Skeletal muscle satellite cell (primary cell): ENCODE data around the gene NEU1.

Source experiments
- H3K27me3 ChIP-seq: 2 replicates; pipeline ENCODE4 v1.7.0; 2013; ENCODE audit warnings: low read length; ENCODE audit not compliant: control insufficient read depth, insufficient read depth
- H3K36me3 ChIP-seq: 2 replicates; pipeline ENCODE4 v1.7.0; 2013; ENCODE audit warnings: mild to moderate bottlenecking, control low read depth, low read length; ENCODE audit not compliant: insufficient read depth
- H3K4me1 ChIP-seq: 2 replicates; pipeline ENCODE4 v1.7.0; 2013; ENCODE audit warnings: low read length; ENCODE audit not compliant: control insufficient read depth, insufficient read depth
- H3K4me2 ChIP-seq: 2 replicates; pipeline ENCODE4 v1.7.0; 2013; ENCODE audit warnings: mild to moderate bottlenecking, low read length
- H3K4me3 ChIP-seq: 2 replicates; pipeline ENCODE4 v1.7.0; 2013; ENCODE audit warnings: low read length
- H3K9ac ChIP-seq: 2 replicates; pipeline ENCODE4 v1.7.0; 2013; ENCODE audit warnings: mild to moderate bottlenecking, low read depth, low read length, moderate library complexity
- H3K9me3 ChIP-seq: replicated peaks from 2 replicates; pipeline ENCODE4 v1.7.0; 2013; ENCODE audit warnings: mild to moderate bottlenecking, control low read depth, low read length

NEU1 gene

DNA sequence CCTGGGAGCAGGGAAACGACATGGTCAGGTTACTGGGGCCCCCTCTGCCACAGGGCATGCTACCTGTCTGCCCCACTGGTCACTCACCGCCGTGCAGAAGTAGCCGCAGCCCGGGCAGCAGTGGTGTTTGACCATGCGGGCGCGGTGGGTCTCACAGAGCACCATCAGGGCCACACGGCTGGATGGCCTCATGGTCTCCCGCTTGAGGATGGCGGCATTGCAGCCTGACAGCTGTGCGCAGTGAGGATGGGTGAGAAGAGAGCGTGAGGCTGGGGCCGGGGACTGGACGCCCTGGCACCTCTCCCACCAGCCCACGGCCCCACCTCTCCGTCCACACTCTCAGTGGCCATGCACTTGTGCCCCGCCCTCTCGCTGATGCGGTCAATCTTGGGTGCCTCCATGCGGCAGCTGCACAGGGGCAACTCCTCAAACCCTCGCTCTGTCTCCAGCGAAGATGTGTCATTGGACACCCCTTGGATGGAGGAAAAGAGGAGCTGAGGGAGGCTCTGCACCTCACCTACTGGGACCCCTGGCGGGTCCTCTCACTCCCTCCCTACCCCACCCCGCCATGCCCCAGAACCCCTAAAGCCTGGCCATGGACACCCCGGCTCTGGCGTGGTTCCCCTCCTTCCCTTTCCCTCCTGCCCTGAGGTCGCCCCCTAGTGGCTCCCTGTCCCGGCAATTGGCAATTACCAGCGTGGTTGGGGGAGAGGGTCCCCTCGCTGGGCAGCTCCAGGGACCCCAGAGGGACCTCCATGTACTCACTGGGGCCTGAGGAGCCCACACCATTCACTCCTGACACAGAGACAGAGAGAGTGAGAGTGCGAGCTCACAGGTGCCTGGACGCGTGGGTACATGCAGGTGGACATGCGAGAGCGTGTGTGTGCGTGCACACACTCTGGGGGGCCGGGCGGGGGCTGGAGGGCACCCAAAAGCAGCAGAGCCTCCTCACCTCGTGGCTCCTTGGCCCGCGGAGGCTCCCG, 25.9 kb upstream of the NEU1 start:
- H3K4me2 ChIP-seq: no peak overlapping the region
- H3K36me3 ChIP-seq: peaks cover 63% of the 10 kb centered on the region
- H3K9me3 ChIP-seq: no peaks in the 10 kb centered on the region
- H3K4me3 ChIP-seq: no peak overlapping the region
- no peaks in the 10 kb centered on the region for H3K27me3 ChIP-seq
- H3K4me1 ChIP-seq: peaks cover 11% of the 10 kb centered on the region
- no peak overlapping the region for H3K9ac ChIP-seq

DNA sequence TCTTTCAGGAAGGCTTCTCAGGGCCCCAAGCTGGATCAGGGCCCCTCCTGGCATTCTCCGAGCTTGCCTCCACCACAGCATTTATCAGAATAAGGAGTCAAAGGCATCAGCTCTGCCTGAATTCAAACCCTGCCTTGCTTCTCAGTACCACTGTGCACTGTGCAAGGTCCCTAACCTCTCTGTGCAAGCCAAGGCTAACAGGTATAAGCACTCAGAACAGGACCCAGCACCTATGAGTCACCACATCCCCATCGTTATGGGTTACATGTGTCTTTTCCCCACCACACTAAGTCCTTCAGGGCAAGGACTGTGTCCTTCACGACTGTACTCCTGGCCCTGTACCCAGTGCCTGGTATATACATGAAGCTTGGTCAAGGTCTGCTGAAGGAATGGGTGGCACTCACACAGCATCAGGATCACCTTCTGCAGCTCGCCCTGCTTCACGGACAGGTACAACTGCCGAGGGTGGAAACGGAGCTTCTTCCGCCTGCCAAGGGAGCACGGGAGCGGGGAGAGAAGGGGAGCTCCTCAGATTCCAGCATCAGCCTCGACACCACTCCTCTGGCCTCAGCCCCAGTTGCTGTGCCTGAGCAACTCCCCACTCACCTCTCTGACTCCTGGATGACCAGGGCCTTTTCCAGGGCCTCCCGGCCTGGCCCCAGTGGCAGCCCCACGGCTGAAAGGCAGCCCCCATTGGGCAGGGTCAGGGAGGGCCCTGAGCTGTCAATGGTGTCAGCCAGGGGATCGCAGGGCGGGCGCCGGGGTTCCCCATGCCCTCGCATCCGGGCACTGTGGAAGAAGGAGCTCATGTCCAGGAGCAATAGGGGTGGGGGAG, 24.8 kb upstream of the NEU1 start:
- H3K4me2 ChIP-seq: no peak overlapping the region
- no peaks in the 10 kb centered on the region for H3K9me3 ChIP-seq
- H3K4me1 ChIP-seq: no peaks in the 10 kb centered on the region
- H3K4me3 ChIP-seq: no peak overlapping the region
- no peak overlapping the region for H3K9ac ChIP-seq
- H3K27me3 ChIP-seq: no peaks in the 10 kb centered on the region
- H3K36me3 ChIP-seq: peaks cover 62% of the 10 kb centered on the region

DNA sequence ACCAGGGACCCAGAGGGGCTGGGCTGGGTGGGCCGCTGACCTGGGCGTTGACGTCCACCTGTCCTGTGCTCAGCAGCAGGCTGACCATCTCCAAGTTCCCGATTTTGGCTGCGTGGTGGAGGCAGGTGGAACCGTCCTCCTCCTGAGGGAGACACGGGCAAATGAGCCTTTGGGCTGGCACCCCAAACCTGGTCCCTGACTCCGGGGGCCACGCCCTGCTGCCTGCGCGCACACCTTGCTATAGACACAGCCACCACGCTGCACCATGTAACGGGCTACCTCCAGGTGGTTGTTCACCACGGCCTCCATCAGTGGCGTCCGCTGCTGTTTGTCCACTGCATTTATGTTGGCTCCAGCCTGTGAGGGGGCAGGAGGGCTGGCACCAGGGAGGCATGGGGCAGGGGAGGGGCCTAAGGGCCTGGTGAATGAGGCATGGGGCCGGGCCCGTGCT, 23.9 kb upstream of the NEU1 start:
- no peak overlapping the region for H3K4me2 ChIP-seq
- no peak overlapping the region for H3K4me3 ChIP-seq
- no peaks in the 10 kb centered on the region for H3K4me1 ChIP-seq
- H3K36me3 ChIP-seq: peaks cover 58% of the 10 kb centered on the region
- no peaks in the 10 kb centered on the region for H3K9me3 ChIP-seq
- no peaks in the 10 kb centered on the region for H3K27me3 ChIP-seq
- H3K9ac ChIP-seq: no peak overlapping the region

DNA sequence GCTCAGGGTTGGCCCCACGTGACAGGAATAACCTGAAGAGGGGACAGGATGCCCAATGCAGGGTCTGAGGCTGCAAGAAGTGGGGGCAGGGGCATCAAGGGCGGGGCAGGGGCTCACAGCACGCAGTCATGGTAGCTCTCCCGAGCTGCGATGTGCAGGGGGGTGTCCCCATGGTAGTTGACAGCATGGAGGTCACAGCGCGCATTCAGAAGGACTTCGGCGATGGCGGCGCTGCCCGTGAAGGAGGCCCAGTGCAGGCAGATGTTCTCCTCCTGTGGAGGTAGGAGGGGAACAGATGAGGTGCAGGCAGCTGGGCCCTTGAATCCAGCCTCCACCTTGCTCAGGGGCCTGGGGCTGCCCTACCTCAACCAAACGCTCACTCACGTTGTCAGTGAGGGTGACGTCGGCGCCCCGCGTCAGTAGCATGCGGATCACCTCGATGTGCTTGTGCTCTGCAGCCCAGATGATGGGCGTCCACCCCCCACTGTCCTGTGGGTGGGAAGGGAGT, 22.0 kb upstream of the NEU1 start:
- H3K4me1 ChIP-seq: no peaks in the 10 kb centered on the region
- H3K36me3 ChIP-seq: peaks cover 66% of the 10 kb centered on the region
- H3K4me2 ChIP-seq: no peak overlapping the region
- no peaks in the 10 kb centered on the region for H3K9me3 ChIP-seq
- H3K27me3 ChIP-seq: no peaks in the 10 kb centered on the region
- no peak overlapping the region for H3K4me3 ChIP-seq
- no peak overlapping the region for H3K9ac ChIP-seq

DNA sequence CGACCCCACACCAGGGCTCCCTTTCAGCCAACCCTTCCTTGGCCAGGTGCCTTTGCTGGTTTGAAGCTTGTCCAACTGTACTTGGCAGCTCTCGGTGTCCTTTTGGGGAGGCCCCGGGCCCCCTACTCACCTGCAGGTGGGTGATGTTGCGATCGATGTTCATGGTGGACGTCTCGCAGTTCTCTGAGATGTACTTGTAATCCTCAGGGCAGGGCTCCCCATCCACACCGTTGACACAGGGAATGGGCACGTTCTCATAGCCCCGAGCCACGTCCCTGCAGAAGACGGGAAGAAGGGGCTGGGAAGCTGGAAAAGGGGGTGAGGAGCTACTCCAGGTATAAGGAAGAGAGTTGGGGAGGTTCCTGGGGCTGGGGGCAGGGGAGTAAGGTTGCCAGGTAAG, 21.1 kb upstream of the NEU1 start:
- H3K36me3 ChIP-seq: peaks cover 60% of the 10 kb centered on the region
- no peak overlapping the region for H3K4me3 ChIP-seq
- no peak overlapping the region for H3K4me2 ChIP-seq
- no peaks in the 10 kb centered on the region for H3K27me3 ChIP-seq
- no peaks in the 10 kb centered on the region for H3K4me1 ChIP-seq
- no peaks in the 10 kb centered on the region for H3K9me3 ChIP-seq
- H3K9ac ChIP-seq: no peak overlapping the region

DNA sequence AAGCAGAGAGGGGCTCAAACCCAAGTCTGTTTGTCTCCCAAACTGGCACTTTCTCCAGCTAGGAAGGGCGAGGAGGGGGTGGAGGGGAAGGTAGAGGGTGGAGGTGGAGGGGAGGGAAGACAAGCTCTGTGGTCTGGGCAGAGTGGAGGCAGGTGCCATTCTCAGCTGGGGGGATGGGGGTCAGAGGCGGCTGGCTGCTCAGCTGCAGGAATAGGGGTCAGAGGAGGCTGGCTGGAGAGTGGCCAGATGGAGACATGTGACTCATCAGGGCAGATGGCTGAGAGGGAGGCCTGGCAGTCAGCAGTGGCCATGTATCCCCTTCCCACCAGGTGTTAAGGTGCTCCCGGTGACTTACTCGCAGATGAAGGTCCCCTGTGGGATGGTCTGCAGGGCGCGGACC, 19.7 kb upstream of the NEU1 start:
- Histone ChIP-seq H3K9ac (no peak overlapping the region), H3K4me2 (no peak overlapping the region), H3K4me3 (no peak overlapping the region), H3K27me3 (no peaks in the 10 kb centered on the region), H3K4me1 (no peaks in the 10 kb centered on the region), H3K9me3 (no peaks in the 10 kb centered on the region), H3K36me3 (peaks cover 47% of the 10 kb centered on the region)

DNA sequence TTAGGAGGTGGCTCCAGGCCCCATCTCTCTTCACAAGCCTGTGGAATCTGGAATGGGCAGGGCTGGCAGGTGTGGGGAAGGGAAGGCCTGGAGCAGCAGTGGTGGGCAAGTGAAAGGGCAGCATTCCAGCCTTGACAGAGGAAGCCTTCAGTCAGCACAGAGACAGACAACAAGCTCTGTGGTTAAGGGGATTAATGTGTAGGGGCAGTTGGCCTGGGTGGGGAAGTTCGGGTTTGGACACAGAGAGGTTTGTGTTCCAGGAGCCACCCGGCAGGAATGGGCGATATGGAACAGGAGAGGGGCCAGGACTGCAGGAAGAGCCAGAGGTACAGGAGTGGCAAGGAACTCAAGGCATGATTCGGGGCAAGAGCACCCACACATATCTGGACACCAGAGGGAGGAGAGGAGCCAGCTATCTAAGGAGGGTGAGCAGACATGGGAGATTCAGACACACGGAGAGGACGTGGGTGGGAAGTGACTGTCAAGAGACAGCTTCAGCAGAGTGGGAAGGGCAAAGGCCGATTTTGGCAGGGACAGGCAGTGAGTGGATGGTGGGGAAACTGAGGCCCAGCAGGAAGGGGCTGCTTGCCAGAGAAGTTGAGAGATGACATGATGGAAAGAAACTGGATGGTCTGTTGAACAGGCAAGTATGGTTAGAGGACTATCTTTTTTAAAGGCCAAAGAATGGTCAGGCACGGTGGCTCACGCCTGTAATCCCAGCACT, 18.7 kb upstream of the NEU1 start:
- no peaks in the 10 kb centered on the region for H3K27me3 ChIP-seq
- H3K9ac ChIP-seq: no peak overlapping the region
- H3K9me3 ChIP-seq: no peaks in the 10 kb centered on the region
- no peaks in the 10 kb centered on the region for H3K4me1 ChIP-seq
- H3K36me3 ChIP-seq: peaks cover 38% of the 10 kb centered on the region
- H3K4me2 ChIP-seq: no peak overlapping the region
- no peak overlapping the region for H3K4me3 ChIP-seq

DNA sequence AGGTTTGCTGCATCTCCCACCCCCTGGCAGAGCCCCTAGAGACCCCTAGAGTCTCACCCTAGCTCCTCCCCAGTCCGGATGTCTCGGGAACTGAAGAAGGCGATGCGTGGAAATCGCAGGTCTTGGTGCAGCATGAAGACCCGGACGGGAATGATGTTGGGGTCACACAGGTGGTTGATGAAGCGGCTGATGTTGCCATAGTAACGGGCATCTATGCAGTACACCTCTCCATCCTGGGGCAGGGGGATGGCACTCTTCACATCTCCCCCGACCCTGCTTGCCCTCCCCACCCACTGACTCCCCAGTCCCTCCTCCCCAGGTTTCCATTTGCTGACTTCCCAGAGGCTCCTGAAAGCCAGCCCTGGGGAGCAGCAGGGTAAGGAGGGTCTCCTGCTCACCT, 18.0 kb upstream of the NEU1 start:
- Histone ChIP-seq H3K4me1 (no peaks in the 10 kb centered on the region), H3K36me3 (peaks cover 38% of the 10 kb centered on the region), H3K4me2 (no peak overlapping the region), H3K9me3 (no peaks in the 10 kb centered on the region), H3K4me3 (no peak overlapping the region), H3K9ac (no peak overlapping the region), H3K27me3 (no peaks in the 10 kb centered on the region)

DNA sequence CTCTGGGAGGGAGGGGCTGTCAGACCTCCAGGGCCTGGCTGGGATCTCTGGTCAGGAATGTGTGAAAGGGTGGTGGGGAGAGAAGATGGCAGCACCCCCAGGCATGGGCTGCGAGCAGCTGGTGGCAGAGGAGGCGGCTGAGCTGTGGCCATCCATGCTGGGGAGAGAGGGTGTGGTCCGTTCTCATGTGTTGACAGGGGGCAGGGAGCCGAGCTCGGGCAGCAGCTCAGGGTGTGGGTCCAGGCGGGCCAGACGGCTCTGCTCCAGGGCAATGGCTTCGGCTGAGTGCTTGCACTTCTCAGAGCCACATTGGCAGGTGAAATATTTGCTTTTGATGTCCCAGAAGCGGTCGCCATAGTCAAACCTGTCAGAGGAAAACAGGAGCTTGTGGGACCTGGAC, 17.3 kb upstream of the NEU1 start:
- no peaks in the 10 kb centered on the region for H3K9me3 ChIP-seq
- no peak overlapping the region for H3K4me2 ChIP-seq
- peaks cover 38% of the 10 kb centered on the region for H3K36me3 ChIP-seq
- H3K27me3 ChIP-seq: no peaks in the 10 kb centered on the region
- no peak overlapping the region for H3K4me3 ChIP-seq
- no peaks in the 10 kb centered on the region for H3K4me1 ChIP-seq
- no peak overlapping the region for H3K9ac ChIP-seq

DNA sequence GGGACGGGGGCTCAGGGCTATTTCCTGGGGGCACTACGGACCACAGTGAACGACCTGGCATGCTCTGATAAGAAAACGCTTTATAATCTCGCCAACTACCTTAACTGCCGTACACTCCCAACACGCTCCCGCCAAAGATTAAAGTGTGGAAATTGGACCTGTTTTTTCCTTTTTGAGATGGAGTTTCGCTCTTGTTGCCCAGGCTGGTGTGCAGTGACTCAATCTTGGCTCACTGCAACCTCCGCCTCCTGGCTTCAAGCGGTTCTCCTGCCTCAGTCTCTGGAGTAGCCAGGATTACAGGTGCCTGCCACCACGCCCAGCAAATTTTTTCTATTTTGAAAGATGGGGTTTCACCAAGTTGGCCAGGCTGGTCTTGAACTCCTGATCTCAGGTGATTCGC, 16.5 kb upstream of the NEU1 start:
- no peaks in the 10 kb centered on the region for H3K27me3 ChIP-seq
- no peak overlapping the region for H3K9ac ChIP-seq
- H3K4me1 ChIP-seq: no peaks in the 10 kb centered on the region
- H3K9me3 ChIP-seq: no peaks in the 10 kb centered on the region
- H3K36me3 ChIP-seq: peaks cover 38% of the 10 kb centered on the region
- H3K4me2 ChIP-seq: no peak overlapping the region
- H3K4me3 ChIP-seq: no peak overlapping the region

DNA sequence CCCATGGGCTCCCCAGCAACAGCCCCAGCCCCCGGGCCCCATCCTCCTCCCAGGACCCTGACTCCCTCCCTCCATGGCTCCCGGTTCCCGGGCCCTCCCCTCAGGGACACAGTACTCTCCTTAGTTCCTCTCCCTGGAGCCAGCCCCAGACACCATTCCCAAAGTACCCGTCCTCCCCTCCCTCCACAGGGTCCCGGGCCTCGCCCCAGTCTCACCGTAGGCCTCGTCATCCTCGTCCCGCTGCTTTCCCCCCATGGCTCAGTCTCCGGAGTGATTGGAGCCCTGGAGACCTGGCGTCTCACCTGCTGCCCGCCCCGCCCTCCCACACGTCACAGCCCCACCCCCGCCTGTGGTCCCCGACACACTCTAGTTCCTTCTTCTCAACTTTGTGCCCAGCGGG, 16.1 kb upstream of the NEU1 start, which contains the start of gene SLC44A4:
TSS of gene SLC44A4 (minus strand) at position 272 of the 400 bp plus-strand sequence. CDS start at position 255, 17 bp downstream.
- Histone ChIP-seq H3K9ac (no peak within 1 kb of the TSS), H3K4me3 (no peak within 1 kb of the TSS), H3K4me1 (no peaks in the 10 kb centered on the region), H3K4me2 (no peak within 1 kb of the TSS), H3K27me3 (no peaks in the 10 kb centered on the region), H3K9me3 (no peaks in the 10 kb centered on the region), H3K36me3 (peaks cover 37% of the 10 kb centered on the region)
